D341Med (cell line): ENCODE results near the gene NUP153.
"Not testable (repeated sequence)": the region's sequence is repeated elsewhere in the genome, so short reads cannot be mapped to it uniquely, and the experiment has no call there.

ENCODE experiments used
- DNase-seq: peaks from one replicate; pipeline ENCODE4 v3.0.0; 2012; ENCODE audit warnings: low spot score

The NUP153 gene

GRCh38 chr6:17601386-17601703 lies 105.4 kb downstream of the NUP153 start:
- DNase-seq, result no peak

GRCh38 chr6:17600527-17601385 lies 106.0 kb downstream of the NUP153 start:
- peak; percentile 69 for DNase-seq

DNA sequence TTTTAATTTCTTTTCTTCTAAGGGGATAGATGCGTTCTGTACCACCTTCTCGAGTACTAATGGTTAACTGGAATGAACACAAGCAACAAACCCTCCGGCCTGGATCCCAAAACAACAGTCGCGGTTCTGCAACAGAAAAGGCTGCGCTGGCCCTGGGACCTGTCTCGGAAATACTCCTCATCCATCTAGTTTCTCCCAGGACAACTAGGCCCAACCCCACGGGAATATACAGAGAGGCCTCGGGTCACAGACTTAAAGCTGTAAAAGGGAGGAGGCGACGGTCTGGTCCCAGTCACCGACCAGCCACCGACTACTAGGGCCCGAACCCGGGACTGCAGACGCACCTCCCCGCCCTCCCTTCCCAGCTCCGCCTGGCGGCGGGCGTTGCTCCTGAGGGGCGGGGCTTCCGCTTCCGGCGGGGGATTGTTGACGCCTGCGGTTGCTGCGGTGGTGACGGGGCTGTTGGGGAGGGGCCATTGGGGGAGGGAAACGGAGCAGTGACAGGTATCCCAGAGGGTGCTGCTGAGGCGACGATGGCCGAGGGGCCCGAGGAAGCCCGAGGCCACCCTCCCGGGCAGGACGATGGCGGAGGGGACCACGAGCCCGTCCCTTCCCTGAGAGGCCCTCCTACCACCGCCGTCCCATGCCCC lies 106.7 kb downstream of the NUP153 start, which contains the start of gene FAM8A1:
FAM8A1 (plus strand) TSS at position 426 of the 650 bp plus-strand sequence; CDS start at position 534, 108 bp downstream.
- peak; percentile 97 for DNase-seq

DNA sequence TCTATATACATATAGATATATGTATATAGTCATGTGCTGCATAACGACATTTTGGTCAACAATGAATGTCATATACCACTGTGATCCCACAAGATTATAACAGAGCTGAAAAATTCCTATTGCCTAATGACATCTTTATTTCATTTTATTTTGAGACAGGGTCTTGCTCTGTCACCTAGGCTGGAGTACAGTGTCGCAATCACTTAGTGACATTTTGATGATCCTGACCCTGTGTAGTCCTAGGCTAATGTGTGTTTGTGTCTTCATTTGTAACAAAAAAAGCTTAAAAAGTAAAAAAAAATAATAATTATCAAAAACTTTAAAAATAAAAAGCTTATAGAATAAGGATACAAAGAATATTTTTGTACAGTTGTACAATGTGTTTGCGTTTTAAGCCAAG lies 110.6 kb downstream of the NUP153 start:
- no peak for DNase-seq

DNA sequence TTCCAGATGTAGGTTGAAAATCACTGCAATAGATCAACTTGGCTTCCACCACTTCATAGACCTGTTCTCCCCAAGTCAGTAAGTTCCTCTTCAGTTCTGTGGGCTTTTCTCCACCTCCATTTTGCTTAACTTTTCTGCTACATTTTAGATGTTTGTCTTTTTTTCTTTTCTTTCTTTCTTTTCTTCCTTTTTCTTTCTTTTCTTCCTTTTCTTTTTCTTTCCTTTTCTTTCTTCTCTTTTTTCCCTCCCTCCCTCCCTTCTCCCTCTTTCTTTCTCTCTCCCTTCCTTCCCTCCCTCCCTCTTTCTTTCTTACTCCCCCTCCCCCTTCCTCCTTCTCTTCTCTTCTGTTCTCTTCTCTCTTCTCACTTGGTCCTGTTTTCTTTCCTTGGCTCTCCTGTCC lies 113.5 kb downstream of the NUP153 start:
- no peak for DNase-seq

GRCh38 chr6:17591287-17591686 lies 115.4 kb downstream of the NUP153 start:
- DNase-seq, result no peak

DNA sequence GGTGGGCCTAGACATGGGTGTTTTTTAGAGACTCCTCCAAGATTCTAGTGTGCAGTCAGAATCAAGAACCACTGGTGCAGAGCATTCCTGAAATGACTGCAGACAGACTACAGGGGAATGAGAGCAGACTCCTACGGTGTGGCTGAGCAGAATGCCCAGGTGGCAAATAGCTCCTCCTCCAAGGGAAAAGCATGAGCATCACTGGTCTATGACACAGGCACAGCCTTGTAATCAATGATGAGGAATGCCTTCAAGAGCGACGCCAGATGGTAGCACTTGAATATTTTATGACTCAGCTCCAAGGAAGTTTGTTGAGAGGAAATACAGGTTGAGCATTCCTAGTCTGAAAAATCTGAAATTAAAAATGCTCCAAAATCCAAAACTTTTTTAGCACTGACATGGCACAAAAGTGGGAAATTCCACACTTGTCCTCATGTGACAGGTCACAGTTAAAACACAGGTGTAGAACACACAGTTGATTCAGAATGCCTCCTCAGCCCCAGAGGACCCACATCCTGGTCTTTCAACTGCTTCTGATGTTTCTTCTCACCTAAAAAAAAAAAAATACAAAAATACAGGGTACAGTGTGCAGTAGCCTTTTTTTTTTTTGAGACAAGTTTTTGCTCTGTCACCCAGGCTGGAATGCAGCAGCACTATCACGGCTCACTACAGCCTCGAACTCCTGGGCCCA lies 117.2 kb downstream of the NUP153 start:
- no peak for DNase-seq

GRCh38 chr6:17588011-17588410 lies 118.7 kb downstream of the NUP153 start:
- no peak for DNase-seq

DNA sequence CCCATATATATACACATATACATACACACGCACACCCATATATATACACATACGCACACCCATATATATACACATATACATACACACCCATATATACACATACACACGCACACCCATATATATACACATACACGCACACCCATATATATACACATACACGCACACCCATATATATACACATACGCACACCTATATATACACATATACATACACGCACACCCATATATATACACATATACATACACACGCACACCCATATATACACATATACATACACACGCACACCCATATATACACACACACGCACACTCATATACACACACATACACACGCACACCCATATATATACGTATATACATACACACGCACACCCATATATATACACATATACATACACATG lies 120.1 kb downstream of the NUP153 start:
- DNase-seq, result not testable (repeated sequence)

DNA sequence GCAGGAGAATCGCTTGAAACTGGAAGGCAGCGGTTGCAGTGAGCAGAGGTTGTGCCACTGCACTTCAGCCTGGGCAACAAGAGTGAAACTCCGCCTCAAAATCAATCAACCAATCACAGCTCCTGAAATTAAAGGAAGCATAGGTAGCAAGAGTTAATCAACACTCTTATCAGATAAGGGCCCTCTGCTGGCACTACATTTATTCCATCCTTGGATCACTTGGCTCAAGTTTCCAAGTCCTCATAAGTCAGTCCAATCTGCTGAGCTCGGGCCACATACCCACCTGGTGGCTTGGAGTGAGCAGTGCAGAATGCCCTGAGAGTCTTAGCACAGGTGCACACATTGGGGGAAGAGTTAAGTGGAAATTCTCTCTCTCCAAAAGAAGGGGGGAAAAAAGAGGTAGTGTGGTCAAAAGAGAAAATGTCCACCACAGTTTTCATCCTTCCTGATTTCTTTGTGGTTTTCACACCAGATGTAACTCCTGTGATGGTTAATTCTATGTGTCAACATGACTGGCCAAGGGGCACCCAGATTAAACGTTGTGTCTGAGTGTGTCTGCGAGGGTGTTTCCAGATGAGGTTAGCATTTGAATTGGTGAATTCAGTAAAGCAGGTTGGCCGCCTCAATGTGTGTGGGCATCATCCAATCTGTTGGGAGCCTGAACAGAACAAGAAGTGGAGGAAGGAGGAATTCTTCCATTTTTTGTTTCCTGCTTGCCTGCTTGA lies 120.8 kb downstream of the NUP153 start:
- DNase-seq, result no peak

DNA sequence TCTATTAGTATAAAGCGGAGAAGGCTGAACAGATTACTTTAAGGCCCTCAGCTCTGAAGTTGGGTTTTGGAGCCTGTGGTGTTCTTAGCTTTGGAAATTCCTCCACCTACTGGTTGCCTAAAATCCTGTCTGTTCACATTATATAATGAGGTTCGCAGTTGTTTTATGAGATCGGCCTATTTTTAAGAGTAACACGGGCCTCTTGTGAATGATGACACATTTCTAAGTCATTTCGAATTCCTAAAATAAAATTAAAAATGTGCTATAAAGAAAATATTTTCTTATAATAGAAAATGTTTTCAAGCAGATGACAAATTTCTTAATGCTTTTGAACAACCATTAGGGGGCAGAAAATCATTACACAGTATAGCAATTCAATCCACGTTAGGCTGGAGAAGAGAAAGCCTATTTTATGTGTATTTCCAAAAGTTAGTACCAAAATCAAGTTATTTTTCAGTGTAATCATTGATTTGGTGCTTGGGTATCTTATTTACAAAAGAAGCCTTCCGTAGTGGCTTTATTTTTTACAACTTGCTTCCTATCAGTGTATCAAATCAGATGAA lies 122.4 kb downstream of the NUP153 start:
- peak; percentile 65 for DNase-seq

DNA sequence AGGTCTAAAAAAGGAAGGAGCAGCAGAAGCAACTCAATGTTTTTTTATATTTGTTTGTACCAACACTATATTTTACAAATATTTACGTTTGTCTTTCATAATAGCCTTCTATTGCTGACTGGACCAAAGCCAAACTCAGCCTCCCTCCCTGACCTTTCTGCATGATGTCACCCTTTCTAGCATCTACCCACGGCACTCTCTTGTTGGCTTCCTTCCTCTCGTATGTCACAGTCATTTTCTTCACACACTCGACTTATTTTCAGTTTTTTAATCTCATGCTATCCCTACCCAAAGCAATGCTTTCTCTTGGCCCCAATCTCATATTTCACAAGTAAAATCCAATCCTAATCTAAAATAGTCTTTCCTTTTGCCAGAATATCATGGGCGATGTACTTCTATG lies 122.9 kb downstream of the NUP153 start:
- DNase-seq, result no peak

- DNase-seq, result not testable (repeated sequence)
Measured at GRCh38 chr6:17581282-17581681, 125.4 kb downstream of the NUP153 start.

DNA sequence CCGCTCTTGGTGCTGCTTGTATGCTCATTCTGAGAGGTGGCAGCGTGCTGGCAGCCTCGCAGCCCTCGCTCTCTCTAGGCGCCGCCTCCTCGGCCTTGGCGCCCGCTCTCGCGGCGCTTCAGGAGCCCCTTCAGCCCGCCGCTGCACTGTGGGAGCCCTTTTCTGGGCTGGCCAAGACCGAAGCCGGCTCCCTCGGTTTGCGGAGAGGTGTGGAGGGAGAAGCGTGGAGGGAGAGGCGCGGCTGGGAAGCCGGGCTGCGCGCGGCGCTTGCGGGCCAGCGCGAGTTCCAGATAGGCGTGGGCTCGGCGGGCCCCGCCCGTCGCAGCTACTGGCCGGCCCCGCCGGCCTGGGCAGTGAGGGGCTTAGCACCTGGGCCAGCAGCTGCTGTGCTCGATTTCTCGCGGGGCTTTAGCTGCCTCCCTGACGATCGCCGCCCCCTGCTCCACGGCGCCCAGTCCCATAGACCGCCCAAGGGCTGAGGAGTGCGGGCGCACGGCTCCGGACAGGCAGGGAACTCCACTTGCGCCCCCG lies 126.1 kb downstream of the NUP153 start:
- no peak for DNase-seq

DNA sequence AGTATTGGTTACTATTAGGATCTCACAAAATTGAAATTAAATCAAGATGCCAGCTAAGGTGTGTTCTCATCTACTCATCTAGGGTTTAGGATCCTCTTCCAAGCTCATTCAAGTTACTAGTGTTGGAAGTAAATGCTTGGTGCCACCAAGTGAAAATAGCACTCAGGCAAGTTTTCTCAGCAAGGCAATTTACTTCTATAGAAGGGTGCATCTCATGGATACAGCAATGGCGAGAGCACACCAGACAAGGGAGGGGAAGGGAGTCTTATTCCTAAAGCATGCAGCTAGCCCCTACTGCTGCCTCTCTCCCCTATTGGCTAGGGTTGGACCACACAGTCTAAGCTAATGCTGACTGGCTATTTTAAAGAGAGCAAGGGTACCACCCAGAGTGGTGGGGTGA lies 129.7 kb downstream of the NUP153 start:
- DNase-seq, result no peak

GRCh38 chr6:17574866-17575560 lies 131.7 kb downstream of the NUP153 start:
- no peak for DNase-seq

- no peak for DNase-seq
Measured at GRCh38 chr6:17565399-17565798, 141.3 kb downstream of the NUP153 start.
